ENCODE measurements around the gene RCVRN.

The RCVRN gene

GRCh38 chr17:9937241-9937761 lies 32.2 kb upstream of the RCVRN start:
- no peak overlapping the region for H3K27ac ChIP-seq (ENCODE audit: insufficient read depth, low read length, poor library complexity, severe bottlenecking)
- H3K9me3 ChIP-seq (ENCODE audit: control insufficient read depth, low read length): no peaks in the 10 kb centered on the region
- DNase-seq: no peak
- no peak overlapping the region for H3K4me3 ChIP-seq (ENCODE audit: insufficient read depth, low read depth, low read length, poor library complexity, severe bottlenecking)
- no peaks in the 10 kb centered on the region for H3K4me1 ChIP-seq (ENCODE audit: control insufficient read depth, insufficient read depth, low read length, poor library complexity, severe bottlenecking)
- no peaks in the 10 kb centered on the region for H3K27me3 ChIP-seq (replicated peaks; ENCODE audit: control insufficient read depth, insufficient read depth, low read length, poor library complexity, severe bottlenecking)
- no peaks in the 10 kb centered on the region for H3K36me3 ChIP-seq (ENCODE audit: control insufficient read depth, insufficient read depth, low read length)

GRCh38 chr17:9936095-9936494 lies 31.0 kb upstream of the RCVRN start:
- H3K9me3 ChIP-seq (ENCODE audit: control insufficient read depth, low read length): no peaks in the 10 kb centered on the region
- DNase-seq: no peak
- H3K36me3 ChIP-seq (ENCODE audit: control insufficient read depth, insufficient read depth, low read length): no peaks in the 10 kb centered on the region
- no peaks in the 10 kb centered on the region for H3K4me1 ChIP-seq (ENCODE audit: control insufficient read depth, insufficient read depth, low read length, poor library complexity, severe bottlenecking)
- no peak overlapping the region for H3K4me3 ChIP-seq (ENCODE audit: insufficient read depth, low read depth, low read length, poor library complexity, severe bottlenecking)
- no peak overlapping the region for H3K27ac ChIP-seq (ENCODE audit: insufficient read depth, low read length, poor library complexity, severe bottlenecking)
- no peaks in the 10 kb centered on the region for H3K27me3 ChIP-seq (replicated peaks; ENCODE audit: control insufficient read depth, insufficient read depth, low read length, poor library complexity, severe bottlenecking)

- no peak for DNase-seq
- H3K27me3 ChIP-seq (replicated peaks; ENCODE audit: control insufficient read depth, insufficient read depth, low read length, poor library complexity, severe bottlenecking): no peaks in the 10 kb centered on the region
- H3K27ac ChIP-seq (ENCODE audit: insufficient read depth, low read length, poor library complexity, severe bottlenecking): no peak overlapping the region
- H3K36me3 ChIP-seq (ENCODE audit: control insufficient read depth, insufficient read depth, low read length): no peaks in the 10 kb centered on the region
- no peaks in the 10 kb centered on the region for H3K4me1 ChIP-seq (ENCODE audit: control insufficient read depth, insufficient read depth, low read length, poor library complexity, severe bottlenecking)
- no peak overlapping the region for H3K4me3 ChIP-seq (ENCODE audit: insufficient read depth, low read depth, low read length, poor library complexity, severe bottlenecking)
- no peaks in the 10 kb centered on the region for H3K9me3 ChIP-seq (ENCODE audit: control insufficient read depth, low read length)
Observed at GRCh38 chr17:9935408-9935807, 30.3 kb upstream of the RCVRN start.

- Histone ChIP-seq H3K36me3 (ENCODE audit: control insufficient read depth, insufficient read depth, low read length) (no peaks in the 10 kb centered on the region), H3K27me3 (replicated peaks; ENCODE audit: control insufficient read depth, insufficient read depth, low read length, poor library complexity, severe bottlenecking) (no peaks in the 10 kb centered on the region), H3K27ac (ENCODE audit: insufficient read depth, low read length, poor library complexity, severe bottlenecking) (no peak overlapping the region), H3K4me1 (ENCODE audit: control insufficient read depth, insufficient read depth, low read length, poor library complexity, severe bottlenecking) (no peaks in the 10 kb centered on the region), H3K9me3 (ENCODE audit: control insufficient read depth, low read length) (no peaks in the 10 kb centered on the region), H3K4me3 (ENCODE audit: insufficient read depth, low read depth, low read length, poor library complexity, severe bottlenecking) (no peak overlapping the region)
- DNase-seq: no peak
Observed at GRCh38 chr17:9934331-9934730, 29.3 kb upstream of the RCVRN start.

GRCh38 chr17:9932491-9932890 lies 27.4 kb upstream of the RCVRN start:
- Histone ChIP-seq H3K27ac (ENCODE audit: insufficient read depth, low read length, poor library complexity, severe bottlenecking) (no peak overlapping the region), H3K9me3 (ENCODE audit: control insufficient read depth, low read length) (no peaks in the 10 kb centered on the region), H3K4me1 (ENCODE audit: control insufficient read depth, insufficient read depth, low read length, poor library complexity, severe bottlenecking) (no peaks in the 10 kb centered on the region), H3K4me3 (ENCODE audit: insufficient read depth, low read depth, low read length, poor library complexity, severe bottlenecking) (no peak overlapping the region), H3K36me3 (ENCODE audit: control insufficient read depth, insufficient read depth, low read length) (no peaks in the 10 kb centered on the region), H3K27me3 (replicated peaks; ENCODE audit: control insufficient read depth, insufficient read depth, low read length, poor library complexity, severe bottlenecking) (no peaks in the 10 kb centered on the region)
- DNase-seq: no peak

- Histone ChIP-seq H3K9me3 (ENCODE audit: control insufficient read depth, low read length) (no peaks in the 10 kb centered on the region), H3K4me1 (ENCODE audit: control insufficient read depth, insufficient read depth, low read length, poor library complexity, severe bottlenecking) (no peaks in the 10 kb centered on the region), H3K36me3 (ENCODE audit: control insufficient read depth, insufficient read depth, low read length) (no peaks in the 10 kb centered on the region), H3K27me3 (replicated peaks; ENCODE audit: control insufficient read depth, insufficient read depth, low read length, poor library complexity, severe bottlenecking) (no peaks in the 10 kb centered on the region), H3K27ac (ENCODE audit: insufficient read depth, low read length, poor library complexity, severe bottlenecking) (no peak overlapping the region), H3K4me3 (ENCODE audit: insufficient read depth, low read depth, low read length, poor library complexity, severe bottlenecking) (no peak overlapping the region)
- DNase-seq: no peak
Observed at GRCh38 chr17:9931144-9931741, 26.2 kb upstream of the RCVRN start.

GRCh38 chr17:9929871-9930270 lies 24.8 kb upstream of the RCVRN start:
- Histone ChIP-seq H3K9me3 (ENCODE audit: control insufficient read depth, low read length) (no peaks in the 10 kb centered on the region), H3K27me3 (replicated peaks; ENCODE audit: control insufficient read depth, insufficient read depth, low read length, poor library complexity, severe bottlenecking) (no peaks in the 10 kb centered on the region), H3K27ac (ENCODE audit: insufficient read depth, low read length, poor library complexity, severe bottlenecking) (no peak overlapping the region), H3K4me1 (ENCODE audit: control insufficient read depth, insufficient read depth, low read length, poor library complexity, severe bottlenecking) (no peaks in the 10 kb centered on the region), H3K36me3 (ENCODE audit: control insufficient read depth, insufficient read depth, low read length) (no peaks in the 10 kb centered on the region), H3K4me3 (ENCODE audit: insufficient read depth, low read depth, low read length, poor library complexity, severe bottlenecking) (no peak overlapping the region)
- no peak for DNase-seq

- no peaks in the 10 kb centered on the region for H3K36me3 ChIP-seq (ENCODE audit: control insufficient read depth, insufficient read depth, low read length)
- no peak overlapping the region for H3K4me3 ChIP-seq (ENCODE audit: insufficient read depth, low read depth, low read length, poor library complexity, severe bottlenecking)
- H3K9me3 ChIP-seq (ENCODE audit: control insufficient read depth, low read length): no peaks in the 10 kb centered on the region
- no peak for DNase-seq
- no peak overlapping the region for H3K27ac ChIP-seq (ENCODE audit: insufficient read depth, low read length, poor library complexity, severe bottlenecking)
- H3K4me1 ChIP-seq (ENCODE audit: control insufficient read depth, insufficient read depth, low read length, poor library complexity, severe bottlenecking): no peaks in the 10 kb centered on the region
- no peaks in the 10 kb centered on the region for H3K27me3 ChIP-seq (replicated peaks; ENCODE audit: control insufficient read depth, insufficient read depth, low read length, poor library complexity, severe bottlenecking)
Observed at GRCh38 chr17:9928601-9929333, 23.7 kb upstream of the RCVRN start.

GRCh38 chr17:9926150-9926804 lies 21.2 kb upstream of the RCVRN start:
- Histone ChIP-seq H3K4me3 (ENCODE audit: insufficient read depth, low read depth, low read length, poor library complexity, severe bottlenecking) (no peak overlapping the region), H3K9me3 (ENCODE audit: control insufficient read depth, low read length) (no peaks in the 10 kb centered on the region), H3K27ac (ENCODE audit: insufficient read depth, low read length, poor library complexity, severe bottlenecking) (no peak overlapping the region), H3K4me1 (ENCODE audit: control insufficient read depth, insufficient read depth, low read length, poor library complexity, severe bottlenecking) (no peaks in the 10 kb centered on the region), H3K36me3 (ENCODE audit: control insufficient read depth, insufficient read depth, low read length) (no peaks in the 10 kb centered on the region), H3K27me3 (replicated peaks; ENCODE audit: control insufficient read depth, insufficient read depth, low read length, poor library complexity, severe bottlenecking) (no peaks in the 10 kb centered on the region)
- DNase-seq: no peak

GRCh38 chr17:9925457-9925856 lies 20.4 kb upstream of the RCVRN start:
- H3K27ac ChIP-seq (ENCODE audit: insufficient read depth, low read length, poor library complexity, severe bottlenecking): no peak overlapping the region
- no peaks in the 10 kb centered on the region for H3K36me3 ChIP-seq (ENCODE audit: control insufficient read depth, insufficient read depth, low read length)
- no peak overlapping the region for H3K4me3 ChIP-seq (ENCODE audit: insufficient read depth, low read depth, low read length, poor library complexity, severe bottlenecking)
- no peaks in the 10 kb centered on the region for H3K27me3 ChIP-seq (replicated peaks; ENCODE audit: control insufficient read depth, insufficient read depth, low read length, poor library complexity, severe bottlenecking)
- no peaks in the 10 kb centered on the region for H3K9me3 ChIP-seq (ENCODE audit: control insufficient read depth, low read length)
- DNase-seq: no peak
- H3K4me1 ChIP-seq (ENCODE audit: control insufficient read depth, insufficient read depth, low read length, poor library complexity, severe bottlenecking): no peaks in the 10 kb centered on the region
